NCI-H1694 treated with DMSO at 0.1 percent for 48 hours (cell line): Measurements from ENCODE around the gene PPP1R16B.

Source experiments
- DNase-seq: peaks from one replicate; lab custom pipeline; 2025; lab: John Stamatoyannopoulos, UW

PPP1R16B gene

GRCh38 chr20:38968090-38968489, 162.6 kb downstream of the PPP1R16B start:
- no peak for DNase-seq

GRCh38 chr20:38969708-38970107, 164.2 kb downstream of the PPP1R16B start:
- no peak for DNase-seq

- no peak for DNase-seq
These were observed 164.8 kb downstream of the PPP1R16B start for GRCh38 chr20:38970302-38970701.
